Measurements from ENCODE around the gene TOB1.

DNA sequence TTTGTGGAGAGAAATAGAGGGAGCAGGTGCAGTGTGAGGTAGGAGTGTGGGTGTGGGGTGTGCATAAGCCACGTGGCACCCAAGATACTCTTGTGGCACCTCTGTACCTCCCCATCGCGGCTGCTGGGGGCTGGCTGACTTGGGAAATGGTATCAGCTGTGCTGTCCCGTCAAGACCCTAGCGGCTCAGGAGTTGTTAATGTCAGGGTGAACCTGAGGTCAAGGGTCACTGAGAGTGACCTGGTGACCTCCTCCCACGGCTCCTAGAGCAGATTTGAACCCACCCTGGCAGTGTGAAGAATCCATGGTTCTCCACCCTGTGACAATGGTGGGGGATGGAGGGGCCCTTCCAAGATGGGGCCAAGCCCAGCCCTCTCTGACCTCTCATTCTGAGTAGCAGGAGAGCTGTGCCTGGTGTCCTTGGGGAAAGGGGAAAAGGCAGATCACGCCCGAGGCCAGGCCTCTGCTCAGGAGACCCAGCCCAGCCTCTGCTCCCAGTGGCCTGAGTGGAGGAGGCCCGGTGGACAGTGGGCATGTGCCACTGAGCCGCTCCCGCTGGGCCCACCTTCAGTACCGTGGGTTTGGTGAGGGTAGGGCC lies 33.8 kb downstream of the TOB1 start:
- TF ChIP-seq, protein P1, sequence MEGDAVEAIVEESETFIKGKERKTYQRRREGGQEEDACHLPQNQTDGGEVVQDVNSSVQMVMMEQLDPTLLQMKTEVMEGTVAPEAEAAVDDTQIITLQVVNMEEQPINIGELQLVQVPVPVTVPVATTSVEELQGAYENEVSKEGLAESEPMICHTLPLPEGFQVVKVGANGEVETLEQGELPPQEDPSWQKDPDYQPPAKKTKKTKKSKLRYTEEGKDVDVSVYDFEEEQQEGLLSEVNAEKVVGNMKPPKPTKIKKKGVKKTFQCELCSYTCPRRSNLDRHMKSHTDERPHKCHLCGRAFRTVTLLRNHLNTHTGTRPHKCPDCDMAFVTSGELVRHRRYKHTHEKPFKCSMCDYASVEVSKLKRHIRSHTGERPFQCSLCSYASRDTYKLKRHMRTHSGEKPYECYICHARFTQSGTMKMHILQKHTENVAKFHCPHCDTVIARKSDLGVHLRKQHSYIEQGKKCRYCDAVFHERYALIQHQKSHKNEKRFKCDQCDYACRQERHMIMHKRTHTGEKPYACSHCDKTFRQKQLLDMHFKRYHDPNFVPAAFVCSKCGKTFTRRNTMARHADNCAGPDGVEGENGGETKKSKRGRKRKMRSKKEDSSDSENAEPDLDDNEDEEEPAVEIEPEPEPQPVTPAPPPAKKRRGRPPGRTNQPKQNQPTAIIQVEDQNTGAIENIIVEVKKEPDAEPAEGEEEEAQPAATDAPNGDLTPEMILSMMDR (IDR thresholded peaks at IDR 0.05) = no peak
- TF ChIP-seq EP300 (IDR thresholded peaks at IDR 0.05) = no peak
- no peak for TF ChIP-seq POLR2A (IDR thresholded peaks at IDR 0.05)
